H9 (cell line): ENCODE data around the gene SRPK1. TPM values are rescaled to one million over a fixed set of nuclear protein-coding genes. Genes with fewer than 3 reads are reported as not detected.

ENCODE experiments used
- DNase-seq: peaks from one replicate; pipeline ENCODE4 v3.0.0-alpha.2; 2017
- H2AFZ ChIP-seq: one replicate; pipeline ENCODE4 v1.6.1; 2013; ENCODE audit warnings: mild to moderate bottlenecking, low read length, control low read depth, moderate library complexity
- H2AK5ac ChIP-seq: 2 replicates; pipeline ENCODE4 v1.6.1; 2013; ENCODE audit warnings: low read length, control low read depth, mixed read lengths; ENCODE audit not compliant: insufficient read length
- H2BK120ac ChIP-seq: one replicate; pipeline ENCODE4 v1.6.1; 2013; ENCODE audit warnings: low read depth, mild to moderate bottlenecking, low read length, control low read depth, inconsistent platforms; ENCODE audit not compliant: poor library complexity, severe bottlenecking
- H2BK12ac ChIP-seq: 2 replicates; pipeline ENCODE4 v1.6.1; 2013; ENCODE audit warnings: low read length, control low read depth, mixed read lengths, low read depth; ENCODE audit not compliant: insufficient read length
- H2BK15ac ChIP-seq: 2 replicates; pipeline ENCODE4 v1.6.1; 2013; ENCODE audit warnings: low read depth, low read length, control low read depth
- H2BK20ac ChIP-seq: one replicate; pipeline ENCODE4 v1.6.1; 2013; ENCODE audit warnings: low read depth, mild to moderate bottlenecking, low read length, control low read depth, inconsistent platforms; ENCODE audit not compliant: poor library complexity, severe bottlenecking
- H2BK5ac ChIP-seq: 2 replicates; pipeline ENCODE4 v1.6.1; 2013; ENCODE audit warnings: low read length, control low read depth, mixed read lengths; ENCODE audit not compliant: insufficient read length
- H3K14ac ChIP-seq: 2 replicates; pipeline ENCODE4 v1.6.1; 2013; ENCODE audit warnings: low read length, control low read depth; ENCODE audit not compliant: insufficient read depth
- H3K18ac ChIP-seq: 2 replicates; pipeline ENCODE4 v1.6.1; 2013; ENCODE audit warnings: low read depth, mild to moderate bottlenecking, mixed read lengths, low read length, control low read depth; ENCODE audit not compliant: insufficient read length
- H3K23ac ChIP-seq: 2 replicates; pipeline ENCODE4 v1.6.1; 2013; ENCODE audit warnings: low read length, control low read depth, mixed read lengths, low read depth; ENCODE audit not compliant: insufficient read length
- H3K23me2 ChIP-seq: 2 replicates; pipeline ENCODE4 v1.6.1; 2013; ENCODE audit warnings: low read depth, mild to moderate bottlenecking, mixed read lengths, low read length, control low read depth; ENCODE audit not compliant: insufficient read length, poor library complexity, severe bottlenecking
- H3K27ac ChIP-seq: 2 replicates; pipeline ENCODE4 v1.5.1; 2013; ENCODE audit warnings: low read length, control low read depth, mixed read lengths, low read depth; ENCODE audit not compliant: insufficient read length
- H3K27me3 ChIP-seq: 2 replicates; pipeline ENCODE4 v1.6.1; 2013; ENCODE audit warnings: low read length, control low read depth, inconsistent platforms; ENCODE audit not compliant: insufficient read depth
- H3K4ac ChIP-seq: 2 replicates; pipeline ENCODE4 v1.6.1; 2013; ENCODE audit warnings: low read depth, mild to moderate bottlenecking, control low read depth, inconsistent platforms, low read length, moderate library complexity
- H3K4me1 ChIP-seq: 2 replicates; pipeline ENCODE4 v1.6.1; 2013; ENCODE audit warnings: low read length, control low read depth, inconsistent platforms; ENCODE audit not compliant: insufficient read depth
- H3K4me2 ChIP-seq: 2 replicates; pipeline ENCODE4 v1.6.1; 2013; ENCODE audit warnings: low read length, control low read depth, mixed read lengths; ENCODE audit not compliant: insufficient read length, insufficient read depth
- H3K56ac ChIP-seq: 2 replicates; pipeline ENCODE4 v1.6.1; 2013; ENCODE audit warnings: low read depth, mild to moderate bottlenecking, mixed read lengths, low read length, control low read depth; ENCODE audit not compliant: insufficient read length
- H3K79me1 ChIP-seq: 2 replicates; pipeline ENCODE4 v1.6.1; 2013; ENCODE audit warnings: low read depth, mild to moderate bottlenecking, moderate library complexity, low read length, control low read depth, inconsistent platforms; ENCODE audit not compliant: insufficient read depth, poor library complexity, severe bottlenecking
- H3K79me2 ChIP-seq: 2 replicates; pipeline ENCODE4 v1.6.1; 2013; ENCODE audit warnings: low read length, control low read depth, inconsistent platforms; ENCODE audit not compliant: insufficient read depth
- H3K9ac ChIP-seq: 2 replicates; pipeline ENCODE4 v1.6.1; 2013; ENCODE audit warnings: low read length, control low read depth, mixed read lengths; ENCODE audit not compliant: insufficient read length; ENCODE audit errors: extremely low read depth
- H3K9me3 ChIP-seq: one replicate; pipeline ENCODE4 v1.6.1; 2013; ENCODE audit warnings: low read depth, low read length, inconsistent platforms; ENCODE audit not compliant: control insufficient read depth
- H3T11ph ChIP-seq: one replicate; pipeline ENCODE4 v1.6.1; 2013; ENCODE audit warnings: mild to moderate bottlenecking, low read length, control low read depth, inconsistent platforms
- H4K20me1 ChIP-seq: one replicate; pipeline ENCODE4 v1.6.1; 2013; ENCODE audit not compliant: control insufficient read depth, insufficient read length, insufficient read depth
- H4K5ac ChIP-seq: 2 replicates; pipeline ENCODE4 v1.6.1; 2013; ENCODE audit warnings: low read depth, mild to moderate bottlenecking, mixed read lengths, low read length, control low read depth; ENCODE audit not compliant: insufficient read length
- H4K8ac ChIP-seq: replicated peaks from 2 replicates; pipeline ENCODE4 v1.6.1; 2013; ENCODE audit warnings: low read length, control low read depth, mixed read lengths, low read depth; ENCODE audit not compliant: insufficient read length
- H4K91ac ChIP-seq: 2 replicates; pipeline ENCODE4 v1.6.1; 2013; ENCODE audit warnings: low read depth, mild to moderate bottlenecking, moderate library complexity, mixed read lengths, low read length, control low read depth; ENCODE audit not compliant: insufficient read length
- H3K27ac Mint-ChIP-seq, 3 experiments: 2 replicates in 2 of 3; 3 replicates in 1 of 3; pipeline ENCODE4 v1.8.0; 2020 to 2021; ENCODE audit warnings: mixed read lengths in 3 of 3, mild to moderate bottlenecking in 1 of 3, moderate library complexity in 1 of 3
- H3K27me3 Mint-ChIP-seq: 2 replicates; pipeline ENCODE4 v1.8.0; 2021; ENCODE audit warnings: low read depth, mild to moderate bottlenecking, moderate library complexity, mixed read lengths
- H3K36me3 Mint-ChIP-seq, 3 experiments: 2 replicates in 2 of 3; 3 replicates in 1 of 3; pipeline ENCODE4 v1.8.0; 2020 to 2021; ENCODE audit warnings: low read depth in 3 of 3, mixed read lengths in 3 of 3; ENCODE audit not compliant: insufficient read depth in 1 of 3
- H3K4me1 Mint-ChIP-seq, 2 experiments: 2 replicates each; pipeline ENCODE4 v1.8.0; 2020; ENCODE audit warnings: mixed read lengths in 2 of 2
- H3K4me3 Mint-ChIP-seq, 2 experiments: 2 replicates in 1 of 2; 3 replicates in 1 of 2; pipeline ENCODE4 v1.8.0; 2020 to 2021; ENCODE audit warnings: mild to moderate bottlenecking in 2 of 2, mixed read lengths in 2 of 2, moderate library complexity in 1 of 2
- H3K9me3 Mint-ChIP-seq, 2 experiments: 2 replicates in 1 of 2; 3 replicates in 1 of 2; pipeline ENCODE4 v1.8.0; 2020; ENCODE audit warnings: mild to moderate bottlenecking in 2 of 2, mixed read lengths in 2 of 2, moderate library complexity in 1 of 2
- CTCF ChIP-seq: fragments of 200-600 bp; sonication (generic); conservative IDR thresholded peaks from 3 replicates; pipeline ENCODE4 v1.8.0; 2021; ENCODE audit warnings: antibody characterized with exemption, mild to moderate bottlenecking
- WGBS: extraction: QIAGEN DNeasy Blood & Tissue Kit; methylation state at CpG from one replicate; pipeline ENCODE4 v1.1.7; 2013; ENCODE audit warnings: missing lambda C conversion rate, low lambda C conversion rate, mixed read lengths; ENCODE audit not compliant: insufficient read length; ENCODE audit errors: extremely low coverage; 5-methylcytosine and 5-hydroxymethylcytosine counted together
- total RNA-seq: library from RNA; stranded (reverse); gene quantifications from 2 replicates; pipeline ENCODE4 v1.2.1, GENCODE V29; 2021

Gene SRPK1
- total RNA-seq, 1 experiment from 2014 or later, result 93.2 TPM

DNA sequence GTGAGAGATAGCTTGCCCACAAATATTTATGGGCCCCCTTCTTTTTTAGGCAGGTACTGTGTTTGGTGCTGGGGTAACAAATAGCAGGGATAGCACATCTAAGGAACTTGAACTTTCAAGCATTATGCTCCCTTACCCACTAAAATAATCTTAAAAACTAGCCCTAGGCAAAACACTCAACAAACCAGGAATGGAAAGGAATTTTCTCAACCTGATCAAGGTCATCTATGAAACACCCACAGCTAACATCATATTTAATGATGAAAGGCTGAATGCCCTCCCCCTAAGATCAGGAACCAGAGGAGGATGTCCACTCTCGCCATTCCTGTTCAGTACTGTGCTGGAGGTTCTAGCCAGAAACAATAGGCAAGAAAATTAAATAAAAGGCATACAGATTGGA lies 8.7 kb upstream of the SRPK1 start:
- peaks cover 0 to 2% of the 10 kb centered on the region in 2 experiments; a peak in 2 of 5 replicates for H3K9me3 Mint-ChIP-seq
- no peak overlapping the region for H3K27ac Mint-ChIP-seq
- Histone ChIP-seq H3K79me1 (no peaks in the 10 kb centered on the region), H2AFZ (no peak overlapping the region), H4K20me1 (no peaks in the 10 kb centered on the region), H3K9me3 (no peaks in the 10 kb centered on the region), H3K27me3 (peaks cover 2% of the 10 kb centered on the region; the same call in 1 of the 2 replicates), H2BK20ac (no peak overlapping the region), H3K27ac (no peak overlapping the region), H3T11ph (no peak overlapping the region), H4K8ac (no peak overlapping the region), H3K9ac (no peak overlapping the region), H3K4me1 (no peaks in the 10 kb centered on the region), H3K23ac (no peak overlapping the region), H2BK15ac (no peak overlapping the region), H4K91ac (no peak overlapping the region), H3K79me2 (no peaks in the 10 kb centered on the region), H2BK5ac (no peak overlapping the region), H2BK120ac (no peak overlapping the region), H3K56ac (no peak overlapping the region), H3K14ac (no peak overlapping the region), H3K4ac (no peak overlapping the region), H2BK12ac (no peak overlapping the region), H4K5ac (no peak overlapping the region), H3K4me2 (no peak overlapping the region), H2AK5ac (no peak overlapping the region), H3K18ac (no peak overlapping the region), H3K23me2 (peaks cover 2% of the 10 kb centered on the region)
- H3K4me3 Mint-ChIP-seq, result no peak overlapping the region
- peaks cover 7% of the 10 kb centered on the region for H3K27me3 Mint-ChIP-seq
- H3K4me1 Mint-ChIP-seq, result peaks cover 12 to 15% of the 10 kb centered on the region in 2 experiments
- H3K36me3 Mint-ChIP-seq, result peaks cover 0 to 5% (median 0%) of the 10 kb centered on the region in 3 experiments; a peak in 3 of 7 replicates
- no CpG with 5 or more reads among the region's 1 CpG for WGBS
- no peak for TF ChIP-seq CTCF
- no peak for DNase-seq
